SH-SY5Y (cell line): ENCODE data around the gene PLPP4.

Experiments used
- GATA2 ChIP-seq: IDR thresholded peaks from 2 replicates; pipeline ENCODE4 v1.6.1; 2011; ENCODE audit warnings: mild to moderate bottlenecking, low read depth, low read length
- GATA3 ChIP-seq: IDR thresholded peaks from 2 replicates; pipeline ENCODE4 v1.6.1; 2011; ENCODE audit warnings: low read depth, mild to moderate bottlenecking, low read length, moderate library complexity

The PLPP4 gene

GRCh38 chr10:120606051-120606764 is 149.2 kb downstream of the PLPP4 start:
- TF ChIP-seq GATA3 (no peak), GATA2 (no peak)

GRCh38 chr10:120607016-120607709 is 150.1 kb downstream of the PLPP4 start:
- TF ChIP-seq GATA2 (no peak), GATA3 (no peak)

- TF ChIP-seq GATA3, result no peak
- TF ChIP-seq GATA2, result no peak
Observed at GRCh38 chr10:120607710-120608703, 151.0 kb downstream of the PLPP4 start.

- TF ChIP-seq GATA2, result no peak
- TF ChIP-seq GATA3, result no peak
Observed at GRCh38 chr10:120609006-120609405, 152.0 kb downstream of the PLPP4 start.

- TF ChIP-seq GATA2 (no peak), GATA3 (no peak)
Observed at GRCh38 chr10:120610791-120611190, 153.8 kb downstream of the PLPP4 start.

- no peak for TF ChIP-seq GATA3
- no peak for TF ChIP-seq GATA2
Observed at GRCh38 chr10:120612756-120613155, 155.7 kb downstream of the PLPP4 start.

- no peak for TF ChIP-seq GATA2
- TF ChIP-seq GATA3, result no peak
Observed at GRCh38 chr10:120613180-120613579, 156.2 kb downstream of the PLPP4 start.

GRCh38 chr10:120614680-120615079 is 157.7 kb downstream of the PLPP4 start:
- TF ChIP-seq GATA3 (no peak), GATA2 (no peak)

GRCh38 chr10:120616311-120616911 is 159.4 kb downstream of the PLPP4 start:
- no peak for TF ChIP-seq GATA3

- TF ChIP-seq GATA3 (no peak), GATA2 (no peak)
Observed at GRCh38 chr10:120628197-120628596, 171.2 kb downstream of the PLPP4 start.

GRCh38 chr10:120630266-120630665 is 173.2 kb downstream of the PLPP4 start:
- TF ChIP-seq GATA2 (no peak), GATA3 (no peak)

GRCh38 chr10:120632047-120632446 is 175.0 kb downstream of the PLPP4 start:
- TF ChIP-seq GATA2 (no peak), GATA3 (no peak)

- TF ChIP-seq GATA2 (no peak), GATA3 (no peak)
Observed at GRCh38 chr10:120632942-120633341, 175.9 kb downstream of the PLPP4 start.

- TF ChIP-seq GATA3 (no peak), GATA2 (no peak)
Observed at GRCh38 chr10:120634659-120635058, 177.6 kb downstream of the PLPP4 start.
